Epithelial cell of esophagus (primary cell): ENCODE data around the gene MCM6.
A peak's percentile ranks its signal among the peaks of the same experiment; 100 is the strongest.

Experiments used
- DNase-seq: peaks from one replicate; pipeline ENCODE4 v3.0.0; 2010; ENCODE audit warnings: low read depth
- H3K4me3 ChIP-seq: 2 replicates; pipeline ENCODE4 v1.5.1; 2011; ENCODE audit warnings: mild to moderate bottlenecking, low read length, control low read depth
- CTCF ChIP-seq: IDR thresholded peaks from 2 replicates; pipeline ENCODE4 v1.5.1; 2011; ENCODE audit warnings: low read depth, mild to moderate bottlenecking, low read length, control low read depth, inconsistent platforms; ENCODE audit not compliant: insufficient read depth; ENCODE audit errors: missing control alignments

The MCM6 gene

DNA sequence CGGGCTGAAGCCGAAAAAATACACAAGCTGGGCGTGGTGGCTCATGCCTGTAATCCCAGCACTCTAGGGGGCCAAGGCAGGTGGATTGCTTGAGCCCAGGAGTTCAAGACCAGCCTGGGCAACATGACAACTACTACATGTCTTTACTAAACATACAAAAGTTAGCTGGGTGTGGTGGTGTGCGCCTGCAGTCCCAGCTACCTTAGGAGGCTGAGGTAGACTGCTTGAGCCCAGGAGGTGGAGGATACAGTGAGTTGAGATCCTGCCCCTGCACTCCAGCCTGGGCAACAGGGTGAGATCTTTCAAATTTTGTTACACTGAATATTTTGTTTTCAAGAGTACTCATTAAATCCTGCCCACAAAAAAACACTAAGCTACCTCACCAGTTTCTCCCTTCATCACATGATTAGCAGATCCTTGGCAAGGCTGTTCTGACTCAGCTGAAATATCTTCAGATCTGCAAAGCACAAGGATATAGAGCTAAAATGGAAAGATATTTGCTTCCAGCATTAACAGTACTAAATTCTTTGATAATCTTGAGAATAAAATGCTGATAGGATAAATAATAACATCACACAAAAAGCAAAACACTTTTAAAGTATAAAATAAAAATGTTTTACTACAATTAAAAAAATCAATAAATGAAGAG is 28.2 kb upstream of the MCM6 start:
- no peak overlapping the region for H3K4me3 ChIP-seq
- TF ChIP-seq CTCF, result no peak
- peak; percentile 39 for DNase-seq

- no peak for DNase-seq
- H3K4me3 ChIP-seq, result no peak overlapping the region
- no peak for TF ChIP-seq CTCF
Measured at GRCh38 chr2:135903650-135904049, 27.4 kb upstream of the MCM6 start.

DNA sequence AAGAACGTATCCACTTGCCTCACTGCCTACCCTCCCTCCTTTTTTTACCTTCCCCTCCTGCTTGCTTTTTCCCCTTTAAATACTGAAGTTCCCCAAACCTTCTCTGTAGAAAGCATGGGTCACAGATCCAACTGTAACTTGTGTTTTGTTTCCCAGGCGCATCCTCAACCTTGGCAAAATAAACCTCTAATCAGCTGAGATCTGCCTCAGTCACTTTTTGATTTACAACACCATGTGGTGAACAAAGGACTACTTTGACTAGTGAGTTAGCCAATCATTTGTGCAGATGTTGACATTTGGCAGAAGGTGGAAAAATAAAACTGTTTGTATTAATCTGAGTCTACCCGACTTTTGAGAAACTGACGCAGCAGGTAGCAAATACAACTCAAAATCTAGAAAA is 23.3 kb upstream of the MCM6 start:
- no peak overlapping the region for H3K4me3 ChIP-seq
- TF ChIP-seq CTCF, result no peak
- DNase-seq, result no peak

- DNase-seq, result no peak
- no peak overlapping the region for H3K4me3 ChIP-seq
- TF ChIP-seq CTCF, result no peak
Measured at GRCh38 chr2:135898234-135898786, 22.1 kb upstream of the MCM6 start.

DNA sequence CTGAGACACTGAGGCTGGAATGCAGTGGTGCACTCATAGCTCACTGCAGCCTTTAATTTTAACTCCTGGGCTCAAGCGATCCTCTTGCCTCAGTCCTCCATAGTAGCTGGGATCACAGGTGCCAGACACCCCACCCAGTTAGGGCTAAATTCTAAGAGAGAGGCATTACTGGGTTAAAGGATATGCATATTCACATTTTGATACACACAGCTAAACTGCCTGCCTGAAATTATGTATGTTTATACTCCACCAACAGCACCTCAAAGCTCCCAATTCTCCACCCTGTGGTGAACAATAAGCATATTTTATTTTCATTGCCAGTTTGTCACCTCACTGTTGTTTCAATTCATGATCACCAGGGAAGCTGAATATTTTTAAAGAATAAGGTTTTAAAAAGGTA is 18.7 kb upstream of the MCM6 start:
- no peak for TF ChIP-seq CTCF
- DNase-seq, result no peak
- no peak overlapping the region for H3K4me3 ChIP-seq

GRCh38 chr2:135893374-135893794 is 17.1 kb upstream of the MCM6 start:
- no peak for TF ChIP-seq CTCF
- no peak for DNase-seq
- H3K4me3 ChIP-seq, result no peak overlapping the region

GRCh38 chr2:135890835-135891234 is 14.6 kb upstream of the MCM6 start:
- no peak for TF ChIP-seq CTCF
- DNase-seq, result no peak
- H3K4me3 ChIP-seq, result no peak overlapping the region
